ENCODE data around the gene CACYBP. TPM values are rescaled to one million over a fixed set of nuclear protein-coding genes. Genes with fewer than 3 reads are reported as not detected.

CACYBP gene
- total RNA-seq, 1 donor from 2014 or later: 476 TPM

DNA sequence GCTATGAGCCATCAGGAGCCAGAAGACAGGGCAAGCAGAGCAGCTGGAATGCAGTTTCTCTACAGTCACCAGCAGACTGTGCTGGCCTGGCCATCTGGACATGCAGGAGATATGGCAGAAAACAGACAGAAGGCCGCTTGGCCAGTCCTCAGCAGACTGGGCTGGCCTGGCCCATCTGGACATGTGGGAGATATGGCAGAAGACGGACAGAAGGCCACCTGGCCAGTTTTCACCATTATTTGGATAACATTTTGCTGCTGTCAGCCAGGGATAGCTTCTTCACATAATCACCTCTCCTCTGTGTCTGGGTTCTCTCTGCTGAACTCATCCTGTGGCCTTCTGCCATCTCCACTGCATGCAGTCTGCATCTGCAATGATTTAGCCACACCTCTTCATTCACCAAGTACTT lies 25.0 kb upstream of the CACYBP start:
- no peak for DNase-seq

- no peak for DNase-seq
These were observed 24.0 kb upstream of the CACYBP start for GRCh38 chr1:174975764-174976163.

DNA sequence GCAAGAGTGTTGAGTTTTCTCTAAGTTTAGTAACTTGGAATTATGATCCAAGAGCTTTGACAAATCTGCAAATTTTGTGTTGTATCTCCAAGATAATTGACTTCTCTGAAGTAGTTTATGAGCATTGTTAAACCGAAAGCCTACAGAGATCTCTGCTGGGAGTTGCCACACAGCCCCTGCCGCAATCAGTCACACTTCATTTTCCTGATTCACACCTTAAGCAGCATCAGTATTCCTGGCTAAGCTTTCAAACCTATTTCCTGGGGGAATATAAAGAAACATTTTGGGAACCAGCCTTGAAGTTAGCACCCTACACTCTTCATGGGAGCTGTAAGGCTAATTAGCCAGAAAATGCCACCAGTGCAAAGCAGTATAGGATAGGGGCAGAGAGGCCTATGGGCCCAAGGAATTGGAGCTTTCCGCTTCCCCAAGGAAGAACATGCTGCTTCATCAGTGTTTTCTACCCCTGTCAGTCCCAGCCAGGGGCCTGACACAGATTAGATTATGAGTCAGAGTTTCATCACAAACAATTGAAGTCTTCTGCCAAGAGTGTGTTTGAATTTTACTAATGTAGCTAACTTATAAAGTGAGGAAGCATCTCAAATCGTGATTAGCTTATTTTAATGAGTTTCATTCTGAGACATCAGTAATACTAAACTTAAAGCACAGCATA lies 23.2 kb upstream of the CACYBP start:
- no peak for DNase-seq

GRCh38 chr1:174982971-174983689 lies 16.6 kb upstream of the CACYBP start:
- peak; percentile 57 for DNase-seq

- DNase-seq: no peak
These were observed 14.8 kb upstream of the CACYBP start for GRCh38 chr1:174984952-174985351.

GRCh38 chr1:174988539-174988938 lies 11.2 kb upstream of the CACYBP start:
- DNase-seq: no peak

DNA sequence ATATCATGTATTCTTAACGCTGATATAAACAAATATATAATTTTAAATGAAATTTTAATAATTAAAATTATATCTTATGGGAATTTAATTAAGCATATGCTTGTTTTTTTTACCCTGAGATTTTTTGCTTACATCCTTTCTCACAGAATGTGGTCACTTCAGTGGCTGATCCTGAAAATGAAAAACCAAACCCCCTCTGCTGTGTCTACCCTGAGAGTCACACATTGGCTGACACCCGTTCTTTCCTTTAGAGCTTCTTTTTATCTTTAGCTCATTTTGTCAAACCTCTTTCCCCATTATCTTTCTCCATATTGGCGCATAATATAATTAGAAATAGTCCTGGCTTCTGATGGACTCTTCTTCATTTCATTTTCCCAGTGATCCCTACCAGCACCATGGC lies 10.8 kb upstream of the CACYBP start:
- no peak for DNase-seq

- DNase-seq: peak; percentile 52
These were observed 10.1 kb upstream of the CACYBP start for GRCh38 chr1:174989536-174990220.

DNA sequence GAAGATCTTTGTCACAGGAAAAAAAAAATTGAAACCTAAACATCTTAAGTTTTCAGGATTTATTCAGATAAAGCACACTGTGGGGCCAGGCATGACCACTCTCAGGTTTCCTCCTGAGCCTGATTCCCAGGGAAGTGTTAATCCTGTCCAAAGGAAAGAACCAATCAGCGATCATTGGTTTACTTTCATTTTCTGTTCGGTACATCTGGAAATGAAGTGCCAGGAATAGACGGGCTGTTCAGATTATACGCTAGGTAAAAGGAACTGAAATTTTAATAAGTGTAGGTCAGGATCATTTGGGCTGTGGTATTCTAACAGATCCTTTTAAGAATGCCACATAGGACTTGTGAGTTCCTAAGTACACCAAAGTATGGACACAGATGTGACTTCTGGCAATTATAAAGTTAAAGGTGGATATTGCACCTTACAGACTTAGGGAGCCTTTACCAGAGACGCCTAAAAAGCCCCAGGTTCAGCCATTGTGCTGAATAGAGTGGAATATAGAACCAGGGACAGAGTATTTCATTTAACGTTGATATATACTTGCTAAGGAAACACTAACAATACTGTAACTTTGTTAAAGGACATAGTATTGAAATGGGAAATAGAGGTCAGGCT lies 9.3 kb upstream of the CACYBP start:
- DNase-seq: peak; percentile 51

- DNase-seq: no peak
These were observed 8.3 kb upstream of the CACYBP start for GRCh38 chr1:174991473-174991872.

GRCh38 chr1:174995121-174995520 lies 4.6 kb upstream of the CACYBP start:
- DNase-seq: no peak

GRCh38 chr1:174995916-174996315 lies 3.8 kb upstream of the CACYBP start:
- DNase-seq: no peak

DNA sequence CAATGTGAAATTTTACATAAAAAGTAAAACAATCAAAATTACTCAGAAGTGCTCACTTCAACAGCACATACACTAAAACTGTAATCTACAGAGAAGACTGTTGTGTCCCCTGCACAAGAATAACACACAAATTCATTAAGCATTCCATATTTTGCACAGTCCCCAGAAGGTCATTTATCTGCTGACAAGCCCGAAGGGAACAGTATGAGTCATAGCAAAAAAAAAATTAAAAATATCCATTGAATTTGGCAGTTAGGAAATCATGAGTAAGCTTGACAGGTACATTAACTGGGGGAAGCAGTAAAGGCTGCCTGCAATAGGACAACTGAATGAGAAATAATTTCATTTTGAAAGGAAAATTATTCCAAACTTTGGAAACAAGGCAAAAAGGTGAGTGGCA lies 3.3 kb upstream of the CACYBP start:
- no peak for DNase-seq

DNA sequence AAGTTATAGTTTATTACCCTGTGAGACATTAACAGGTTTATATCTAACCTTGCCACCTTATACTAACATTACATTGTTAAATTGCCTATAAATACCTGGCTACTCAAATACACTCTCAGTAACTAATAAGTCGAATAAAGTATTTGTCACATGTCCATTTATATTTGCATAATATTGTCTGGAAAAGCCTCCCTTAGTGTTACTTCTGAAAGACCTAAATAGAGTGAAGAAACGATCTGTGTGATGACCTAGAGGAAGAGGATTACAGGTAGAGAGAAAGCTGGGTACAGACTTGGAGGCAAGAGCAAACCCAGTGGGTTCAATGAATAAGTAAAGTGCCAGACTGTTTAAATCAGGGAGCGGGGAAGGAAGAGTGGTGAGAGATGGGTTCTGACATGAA lies 2.7 kb upstream of the CACYBP start:
- no peak for DNase-seq

DNA sequence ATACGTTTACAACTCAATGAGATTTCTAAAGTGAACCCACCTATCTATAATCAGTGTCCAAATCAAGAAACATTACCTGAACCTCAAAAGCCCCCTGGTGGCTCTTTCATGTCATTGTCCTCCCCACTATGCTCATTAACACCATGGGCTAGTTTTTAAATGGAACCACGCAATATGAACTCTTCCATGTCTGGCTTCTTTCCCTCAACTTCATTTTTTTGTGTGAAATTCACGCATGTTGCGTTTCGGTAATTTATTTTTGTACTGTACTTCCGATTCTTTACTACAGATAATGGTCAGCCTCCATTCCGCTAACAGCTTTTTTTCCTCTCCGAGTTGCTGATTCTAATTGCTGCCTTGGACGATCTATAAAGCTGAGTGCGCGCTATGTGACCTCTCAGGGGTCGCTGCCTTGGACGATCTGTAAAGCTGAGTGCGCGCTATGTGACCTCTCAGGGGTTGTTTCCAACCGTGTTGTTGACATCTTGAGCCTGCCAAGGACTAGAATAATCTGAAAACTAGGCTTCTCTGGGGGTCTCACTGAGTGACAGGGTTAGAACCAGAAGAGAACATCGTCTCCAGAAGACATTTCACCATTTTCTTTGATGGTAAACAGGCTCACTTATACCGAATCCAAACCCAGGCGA lies 1.1 kb upstream of the CACYBP start:
- peak; percentile 82 for DNase-seq

DNA sequence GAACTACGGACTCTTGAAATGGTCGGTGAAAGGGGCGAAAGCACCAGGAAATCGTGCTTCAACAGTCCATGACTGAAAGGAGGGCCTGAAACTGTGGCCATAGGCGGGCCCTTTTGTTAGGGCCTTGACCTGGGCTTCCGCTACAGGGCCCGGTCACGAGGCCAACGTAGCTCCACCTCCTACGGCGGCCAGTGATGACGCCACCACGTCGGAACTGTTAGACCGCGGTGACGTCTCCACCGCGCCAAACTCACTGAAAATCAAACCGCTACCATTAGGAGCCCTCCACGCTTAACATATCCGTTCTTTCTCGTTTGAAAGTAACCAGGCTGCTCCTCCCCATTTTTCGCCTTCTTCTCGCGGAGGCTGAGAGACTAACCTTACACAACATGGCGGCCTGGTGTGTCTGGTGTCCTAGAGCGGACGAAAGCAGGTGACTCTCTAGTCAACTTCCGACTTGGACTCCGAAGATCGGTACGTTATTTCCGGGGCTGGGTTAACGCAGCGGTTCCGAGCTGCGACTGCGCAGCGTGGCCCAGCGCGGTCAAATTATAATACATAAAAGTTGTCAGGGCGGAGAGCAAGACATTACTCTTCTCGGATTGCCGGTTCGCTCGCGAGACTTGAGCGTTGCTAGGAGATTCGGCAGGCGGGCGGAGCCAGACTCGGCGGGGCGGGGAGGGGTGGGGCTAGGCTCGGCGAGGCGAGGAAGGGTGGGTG lies 371 bp upstream of the CACYBP start:
- DNase-seq: peak; percentile 100

- DNase-seq: no peak
These were observed 995 bp downstream of the CACYBP start for GRCh38 chr1:175000697-175001187.

DNA sequence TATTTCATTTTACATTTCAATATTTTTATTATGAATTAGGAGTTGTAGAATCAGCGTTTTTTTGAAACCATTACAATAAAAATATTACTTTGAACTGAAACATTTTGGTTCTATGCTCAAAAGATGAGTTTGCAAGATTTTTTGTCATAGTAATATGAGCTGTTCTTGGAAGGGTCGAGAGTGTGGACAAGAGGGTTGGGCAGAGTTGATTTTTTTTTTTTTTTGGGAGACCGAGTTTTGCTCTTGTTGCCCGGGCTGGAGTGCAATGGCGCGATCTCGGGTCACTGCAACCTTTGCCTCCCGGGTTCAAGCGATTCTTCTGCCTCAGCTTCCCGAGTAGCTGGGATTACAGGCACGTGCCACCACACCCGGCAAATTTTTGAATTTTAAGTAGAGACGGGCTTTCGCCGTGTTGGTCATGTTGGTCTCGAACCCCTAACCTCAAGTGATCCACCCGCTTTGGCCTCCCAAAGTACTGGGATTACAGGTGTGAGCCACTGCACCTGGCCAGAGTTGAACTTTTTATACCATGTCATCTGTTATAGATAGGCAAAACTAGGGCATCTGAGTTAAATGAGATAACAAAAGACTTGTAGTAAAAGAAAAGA lies 3.3 kb downstream of the CACYBP start:
- DNase-seq: no peak

DNA sequence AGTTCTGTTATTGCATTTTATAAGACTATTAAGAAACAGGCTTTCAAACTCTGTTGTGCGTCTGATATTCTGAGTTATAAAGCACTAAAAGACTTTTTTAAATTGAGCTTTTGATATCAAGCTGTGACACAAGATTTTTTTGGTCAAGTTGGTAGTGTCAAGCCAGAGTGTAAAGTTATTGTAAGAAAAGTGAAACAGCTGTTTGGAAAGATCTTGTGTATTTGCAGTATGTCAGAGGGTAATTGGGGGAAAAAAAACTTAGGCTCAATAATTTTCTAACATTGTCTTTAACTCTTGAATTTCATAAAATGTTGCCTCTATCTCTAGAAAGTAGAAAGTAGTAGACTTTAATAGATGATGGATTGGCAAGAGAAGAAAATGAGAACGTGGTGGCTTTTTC lies 3.8 kb downstream of the CACYBP start:
- no peak for DNase-seq

- no peak for DNase-seq
These were observed 5.5 kb downstream of the CACYBP start for GRCh38 chr1:175005085-175005783.

- DNase-seq: no peak
These were observed 9.8 kb downstream of the CACYBP start for GRCh38 chr1:175009532-175009931.

Measured in tongue (tissue), 2 donors.